HG02943 (cell line): ENCODE results near the gene OPRL1.
"Not testable (repeated sequence)": the region's sequence is repeated elsewhere in the genome, so short reads cannot be mapped to it uniquely, and the experiment has no call there.

Experiments
- ATAC-seq: cut with Tn5 transposase; IDR thresholded peaks from one replicate; pipeline ENCODE4 v1.9.1; 2021; ENCODE audit warnings: mild to moderate bottlenecking, low read depth, moderate library complexity; ENCODE audit not compliant: unreplicated experiment

Gene OPRL1

GRCh38 chr20:64082820-64083377 lies 3.0 kb downstream of the OPRL1 start:
- no peak for ATAC-seq

GRCh38 chr20:64083378-64083803 lies 3.5 kb downstream of the OPRL1 start:
- no peak for ATAC-seq

GRCh38 chr20:64083804-64084684 lies 4.2 kb downstream of the OPRL1 start, which contains the start of gene LKAAEAR1:
LKAAEAR1 (minus strand) TSS chr20:64084398; CDS start chr20:64084219, 179 bp downstream.
- no peak for ATAC-seq

- no peak for ATAC-seq
Measured at GRCh38 chr20:64084685-64085152, 4.8 kb downstream of the OPRL1 start.

GRCh38 chr20:64086801-64087200 lies 6.9 kb downstream of the OPRL1 start:
- no peak for ATAC-seq

GRCh38 chr20:64087226-64087825 lies 7.4 kb downstream of the OPRL1 start:
- ATAC-seq = not testable (repeated sequence)

GRCh38 chr20:64088586-64088985 lies 8.7 kb downstream of the OPRL1 start:
- ATAC-seq = not testable (repeated sequence)

- no peak for ATAC-seq
Measured at GRCh38 chr20:64090165-64090564, 10.3 kb downstream of the OPRL1 start.

GRCh38 chr20:64091340-64091739 lies 11.5 kb downstream of the OPRL1 start:
- no peak for ATAC-seq

GRCh38 chr20:64091770-64092169 lies 11.9 kb downstream of the OPRL1 start:
- ATAC-seq = no peak

- no peak for ATAC-seq
Measured at GRCh38 chr20:64092258-64093012, 12.6 kb downstream of the OPRL1 start.

- no peak for ATAC-seq
Measured at GRCh38 chr20:64093013-64093503, 13.2 kb downstream of the OPRL1 start.

GRCh38 chr20:64095455-64095854 lies 15.6 kb downstream of the OPRL1 start:
- no peak for ATAC-seq

GRCh38 chr20:64095927-64096326 lies 16.0 kb downstream of the OPRL1 start:
- no peak for ATAC-seq

- ATAC-seq = no peak
Measured at GRCh38 chr20:64096535-64096934, 16.7 kb downstream of the OPRL1 start.

- no peak for ATAC-seq
Measured at GRCh38 chr20:64098471-64099013, 18.7 kb downstream of the OPRL1 start.

- ATAC-seq = no peak
Measured at GRCh38 chr20:64099086-64099786, 19.4 kb downstream of the OPRL1 start.

GRCh38 chr20:64099880-64100565 lies 20.1 kb downstream of the OPRL1 start:
- ATAC-seq = no peak

- no peak for ATAC-seq
Measured at GRCh38 chr20:64100566-64100888, 20.6 kb downstream of the OPRL1 start.
